Omental fat pad (tissue), 4 donors: Measurements from ENCODE around the gene SNHG17. TPM values are rescaled to one million over a fixed set of nuclear protein-coding genes. Genes with fewer than 3 reads are reported as not detected.
A peak's percentile ranks its signal among the peaks of the same experiment; 100 is the strongest.
"Not testable (repeated sequence)": the region's sequence is repeated elsewhere in the genome, so short reads cannot be mapped to it uniquely, and the experiment has no call there.

Experiments used
- ATAC-seq: fragments of 150-250 bp; one replicate; pipeline ENCODE4 v1.9.1; 2016; ENCODE audit warnings: mild to moderate bottlenecking, moderate library complexity; ENCODE audit not compliant: low FRiP score
- DNase-seq: peaks from one replicate; pipeline ENCODE4 v3.0.0-alpha.2; 2019; ENCODE audit warnings: low spot score
- total RNA-seq, 4 donors: library from RNA; depleted of rRNA; stranded (reverse); fragments of >200 nt; gene quantifications; one replicate each; pipeline ENCODE4 v1.1.0, GENCODE V29; 2016
- TF ChIP-seq, protein P1 (sequence below), 3 donors: fragments of 450-650 bp; IDR thresholded peaks; one replicate each; pipeline ENCODE4 v1.5.1; 2016 to 2017; ENCODE audit warnings: antibody characterized with exemption in 3 of 3, mild to moderate bottlenecking in 3 of 3, moderate library complexity in 2 of 3

Gene SNHG17
- total RNA-seq, 4 donors from 2014 or later: 19.5 to 66.1 (median 33.4) TPM

DNA sequence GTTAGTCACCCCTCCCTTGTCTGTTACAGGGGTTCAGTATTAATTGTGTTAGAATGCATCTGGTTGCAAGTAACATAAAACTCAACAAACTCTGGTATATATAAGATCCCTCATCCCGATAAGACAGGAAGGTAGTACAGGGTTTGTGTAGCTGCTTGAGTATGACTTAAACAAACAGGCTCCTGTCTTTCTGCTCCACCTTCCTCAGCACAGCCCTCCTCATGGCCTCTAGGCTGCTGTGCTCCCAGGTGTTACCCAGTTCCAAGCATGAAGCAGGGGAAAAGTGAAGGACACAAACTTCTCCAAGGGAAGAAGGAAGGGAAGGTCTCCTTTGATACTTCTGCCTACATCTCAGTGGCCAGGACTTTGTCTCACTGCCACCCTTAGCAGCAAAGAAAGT lies 36.1 kb upstream of the SNHG17 start:
- no peak for DNase-seq
- ATAC-seq: no peak
- TF ChIP-seq, protein P1, sequence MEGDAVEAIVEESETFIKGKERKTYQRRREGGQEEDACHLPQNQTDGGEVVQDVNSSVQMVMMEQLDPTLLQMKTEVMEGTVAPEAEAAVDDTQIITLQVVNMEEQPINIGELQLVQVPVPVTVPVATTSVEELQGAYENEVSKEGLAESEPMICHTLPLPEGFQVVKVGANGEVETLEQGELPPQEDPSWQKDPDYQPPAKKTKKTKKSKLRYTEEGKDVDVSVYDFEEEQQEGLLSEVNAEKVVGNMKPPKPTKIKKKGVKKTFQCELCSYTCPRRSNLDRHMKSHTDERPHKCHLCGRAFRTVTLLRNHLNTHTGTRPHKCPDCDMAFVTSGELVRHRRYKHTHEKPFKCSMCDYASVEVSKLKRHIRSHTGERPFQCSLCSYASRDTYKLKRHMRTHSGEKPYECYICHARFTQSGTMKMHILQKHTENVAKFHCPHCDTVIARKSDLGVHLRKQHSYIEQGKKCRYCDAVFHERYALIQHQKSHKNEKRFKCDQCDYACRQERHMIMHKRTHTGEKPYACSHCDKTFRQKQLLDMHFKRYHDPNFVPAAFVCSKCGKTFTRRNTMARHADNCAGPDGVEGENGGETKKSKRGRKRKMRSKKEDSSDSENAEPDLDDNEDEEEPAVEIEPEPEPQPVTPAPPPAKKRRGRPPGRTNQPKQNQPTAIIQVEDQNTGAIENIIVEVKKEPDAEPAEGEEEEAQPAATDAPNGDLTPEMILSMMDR (IDR thresholded peaks at IDR 0.05): no peak

DNA sequence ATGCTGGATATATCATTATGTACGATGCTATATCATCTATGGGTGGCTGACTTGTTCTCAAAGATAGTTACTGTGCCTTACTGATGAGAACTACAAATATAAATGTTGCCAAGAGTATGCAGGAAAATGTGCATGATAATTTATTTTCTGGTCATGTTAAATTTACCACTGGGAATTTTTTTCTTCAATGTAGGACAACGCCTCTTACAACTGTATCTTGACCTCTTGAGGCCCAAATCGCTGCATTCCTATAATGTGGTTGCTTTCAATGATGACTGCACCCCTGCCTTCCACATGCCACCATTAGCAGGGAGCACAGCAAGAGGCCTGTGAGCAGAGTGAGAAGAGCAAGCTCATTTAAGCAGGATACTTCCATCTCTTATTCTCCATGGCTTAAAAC lies 31.9 kb upstream of the SNHG17 start:
- DNase-seq: no peak
- ATAC-seq: no peak
- TF ChIP-seq, protein P1 (IDR thresholded peaks at IDR 0.05): no peak

DNA sequence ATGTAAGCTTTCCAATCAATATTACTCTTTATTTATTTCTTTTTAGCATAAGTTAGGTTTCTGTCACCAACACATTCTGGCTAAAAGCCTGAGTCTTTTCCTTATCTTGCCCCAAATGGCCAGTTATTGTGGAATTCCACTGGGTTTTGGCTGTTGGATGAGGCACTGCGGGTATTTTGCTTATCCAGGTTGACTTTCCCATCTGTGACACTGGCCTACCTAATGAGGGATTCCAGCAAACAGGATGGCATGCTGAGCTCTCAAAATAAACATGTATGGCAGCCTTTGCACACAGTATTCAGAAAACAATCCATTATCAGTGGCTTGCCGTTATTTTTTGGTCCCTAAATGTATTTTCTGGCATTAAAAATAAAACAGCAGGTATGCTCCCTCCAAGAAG lies 31.0 kb upstream of the SNHG17 start:
- no peak for ATAC-seq
- TF ChIP-seq, protein P1 (IDR thresholded peaks at IDR 0.05): no peak
- no peak for DNase-seq

DNA sequence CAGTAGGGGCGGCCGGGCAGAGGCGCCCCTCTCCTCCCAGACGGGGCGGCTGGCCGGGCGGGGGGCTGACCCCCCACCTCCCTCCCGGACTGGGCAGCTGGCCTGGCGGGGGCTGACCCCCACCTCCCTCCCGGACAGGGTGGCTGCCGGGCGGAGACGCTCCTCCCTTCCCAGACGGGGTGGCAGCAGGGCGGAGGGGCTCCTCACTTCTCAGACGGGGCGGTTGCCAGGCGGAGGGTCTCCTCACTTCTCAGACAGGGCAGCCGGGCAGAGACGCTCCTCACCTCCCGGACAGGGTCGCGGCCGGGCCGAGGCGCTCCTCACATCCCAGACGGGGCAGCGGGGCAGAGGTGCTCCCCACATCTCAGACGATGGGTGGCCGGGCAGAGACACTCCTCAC lies 26.4 kb upstream of the SNHG17 start:
- ATAC-seq, DNase-seq: not testable (repeated sequence)

DNA sequence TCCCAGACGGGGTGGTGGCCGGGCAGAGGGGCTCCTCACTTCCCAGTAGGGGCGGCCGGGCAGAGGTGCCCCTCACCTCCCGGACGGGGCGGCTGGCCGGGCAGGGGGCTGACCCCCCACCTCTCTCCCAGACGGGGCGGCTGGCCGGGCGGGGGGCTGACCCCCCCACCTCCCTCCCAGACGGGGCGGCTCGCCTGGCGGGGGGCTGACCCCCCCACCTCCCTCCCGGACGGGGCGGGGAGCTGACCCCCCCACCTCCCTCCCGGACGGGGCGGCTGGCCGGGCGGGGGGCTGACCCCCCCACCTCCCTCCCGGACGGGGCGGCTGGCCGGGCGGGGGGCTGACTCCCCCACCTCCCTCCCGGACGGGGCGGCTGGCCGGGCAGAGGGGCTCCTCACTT lies 26.0 kb upstream of the SNHG17 start:
- not testable (repeated sequence) for ATAC-seq, DNase-seq

DNA sequence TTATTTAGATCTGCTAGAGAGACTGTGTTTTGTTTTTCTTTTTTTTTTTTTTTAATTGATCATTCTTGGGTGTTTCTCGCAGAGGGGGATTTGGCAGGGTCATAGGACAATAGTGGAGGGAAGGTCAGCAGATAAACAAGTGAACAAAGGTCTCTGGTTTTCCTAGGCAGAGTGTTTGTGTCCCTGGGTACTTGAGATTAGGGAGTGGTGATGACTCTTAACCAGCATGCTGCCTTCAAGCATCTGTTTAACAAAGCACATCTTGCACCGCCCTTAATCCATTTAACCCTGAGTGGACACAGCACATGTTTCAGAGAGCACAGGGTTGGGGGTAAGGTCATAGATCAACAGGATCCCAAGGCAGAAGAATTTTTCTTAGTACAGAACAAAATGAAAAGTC lies 25.5 kb upstream of the SNHG17 start:
- not testable (repeated sequence) for ATAC-seq, DNase-seq

DNA sequence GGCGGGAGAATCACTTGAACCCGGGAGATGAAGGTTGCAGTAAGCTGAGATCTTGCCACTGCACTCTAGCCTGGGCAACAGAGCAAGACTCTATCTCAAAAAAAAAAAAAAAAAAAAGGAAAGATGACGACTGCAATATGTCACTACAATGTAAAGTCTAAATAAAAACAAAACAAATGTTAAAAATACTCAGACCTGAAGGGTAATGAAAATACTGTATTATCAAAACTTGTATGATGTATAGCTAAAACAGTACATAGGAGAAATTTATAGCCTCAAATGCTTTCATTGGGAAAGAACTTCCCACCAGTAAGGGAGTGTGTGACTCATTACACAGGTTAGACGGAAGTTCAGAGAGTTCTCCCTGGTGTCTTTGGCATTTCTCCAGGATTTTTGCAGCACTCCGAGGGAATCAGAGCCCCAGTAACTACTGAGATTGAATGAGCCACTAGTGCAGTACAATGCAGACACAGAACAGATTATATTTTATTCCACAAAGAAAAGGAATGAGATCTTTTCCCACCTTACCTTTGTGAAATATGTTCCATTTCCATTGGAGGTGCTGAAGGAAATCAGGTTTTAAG lies 25.0 kb upstream of the SNHG17 start:
- ATAC-seq: peak; percentile 41
- TF ChIP-seq, protein P1 (IDR thresholded peaks at IDR 0.05): no peak
- DNase-seq: no peak

DNA sequence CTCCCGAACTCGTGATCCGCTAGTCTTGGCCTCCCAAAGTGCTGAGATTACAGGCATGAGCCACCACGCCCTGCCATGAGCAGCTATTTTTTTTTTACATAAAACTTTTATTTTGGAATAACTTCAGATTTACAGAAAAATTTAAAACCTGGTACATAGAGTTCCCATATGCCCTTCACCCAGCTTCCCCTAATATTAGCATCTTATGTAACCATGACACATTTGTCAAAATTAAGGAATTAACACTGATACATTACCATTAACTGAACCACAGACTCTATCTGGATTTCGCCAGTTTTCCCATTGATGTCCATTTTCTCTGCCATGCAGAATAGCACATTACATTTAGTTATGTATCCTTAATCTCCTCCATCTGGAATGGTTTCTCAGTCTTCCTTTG lies 23.2 kb upstream of the SNHG17 start:
- DNase-seq: no peak
- TF ChIP-seq, protein P1 (IDR thresholded peaks at IDR 0.05): no peak
- ATAC-seq: no peak
